Fibroblast of villous mesenchyme (primary cell): ENCODE data around the gene NPHS2. TPM values are rescaled to one million over a fixed set of nuclear protein-coding genes. Genes with fewer than 3 reads are reported as not detected.

ENCODE experiments used
- DNase-seq: peaks from one replicate; pipeline ENCODE4 v3.0.0-alpha.2; 2010; ENCODE audit warnings: low read depth
- H3K4me3 ChIP-seq: 2 replicates; pipeline ENCODE4 v1.5.1; 2011; ENCODE audit warnings: low read depth, mild to moderate bottlenecking, low read length
- CTCF ChIP-seq: IDR thresholded peaks from 2 replicates; pipeline ENCODE4 v1.5.1; 2012; ENCODE audit warnings: low read depth, mild to moderate bottlenecking, low read length; ENCODE audit not compliant: insufficient read depth
- total RNA-seq: library from RNA; depleted of rRNA; stranded (reverse); fragments of >200 nt; gene quantifications from 2 replicates; pipeline ENCODE4 v1.2.3, GENCODE V29; 2012

Gene NPHS2
- total RNA-seq: not detected in 2 replicates

GRCh38 chr1:179575497-179576314, at the start of gene NPHS2:
Gene NPHS2, minus strand, starts transcription at chr1:179575948. Its CDS starts 84 bp downstream, at chr1:179575864.
- no peak for DNase-seq

GRCh38 chr1:179612361-179612760, 36.6 kb upstream of the NPHS2 start:
- no peak for TF ChIP-seq CTCF

More at GRCh38 chr1:179575497-179576314, at the start of gene NPHS2:
- TF ChIP-seq CTCF: no peak
- H3K4me3 ChIP-seq: no peak within 1 kb of the TSS

GRCh38 chr1:179601093-179601492, 25.3 kb upstream of the NPHS2 start:
- no peak for DNase-seq
- no peak for TF ChIP-seq CTCF
- H3K4me3 ChIP-seq: no peak overlapping the region

More at GRCh38 chr1:179612361-179612760, 36.6 kb upstream of the NPHS2 start:
- no peak for DNase-seq
- H3K4me3 ChIP-seq: no peak overlapping the region

- peak; percentile 37 for DNase-seq
- H3K4me3 ChIP-seq: no peak overlapping the region
- peak; percentile 48 for TF ChIP-seq CTCF
These were observed 24.0 kb upstream of the NPHS2 start for GRCh38 chr1:179599623-179600249.

- DNase-seq: no peak
- TF ChIP-seq CTCF: no peak
- H3K4me3 ChIP-seq: no peak overlapping the region
These were observed 22.9 kb upstream of the NPHS2 start for GRCh38 chr1:179598631-179599030.

GRCh38 chr1:179591592-179592580, 16.1 kb upstream of the NPHS2 start, which contains the start of gene TDRD5:
Gene TDRD5, plus strand, starts transcription at chr1:179591832. Its CDS starts 784 bp downstream, at chr1:179592616.
- TF ChIP-seq CTCF: no peak
- no peak within 1 kb of the TSS for H3K4me3 ChIP-seq
- DNase-seq: no peak
